GM18519 (cell line): ENCODE results near the gene GJB4.
"Not testable (repeated sequence)": the region's sequence is repeated elsewhere in the genome, so short reads cannot be mapped to it uniquely, and the experiment has no call there.

Experiments
- ATAC-seq: cut with Tn5 transposase; IDR thresholded peaks from one replicate; pipeline ENCODE4 v1.9.1; 2021; ENCODE audit warnings: mild to moderate bottlenecking, moderate library complexity; ENCODE audit not compliant: unreplicated experiment, low FRiP score

The GJB4 gene

DNA sequence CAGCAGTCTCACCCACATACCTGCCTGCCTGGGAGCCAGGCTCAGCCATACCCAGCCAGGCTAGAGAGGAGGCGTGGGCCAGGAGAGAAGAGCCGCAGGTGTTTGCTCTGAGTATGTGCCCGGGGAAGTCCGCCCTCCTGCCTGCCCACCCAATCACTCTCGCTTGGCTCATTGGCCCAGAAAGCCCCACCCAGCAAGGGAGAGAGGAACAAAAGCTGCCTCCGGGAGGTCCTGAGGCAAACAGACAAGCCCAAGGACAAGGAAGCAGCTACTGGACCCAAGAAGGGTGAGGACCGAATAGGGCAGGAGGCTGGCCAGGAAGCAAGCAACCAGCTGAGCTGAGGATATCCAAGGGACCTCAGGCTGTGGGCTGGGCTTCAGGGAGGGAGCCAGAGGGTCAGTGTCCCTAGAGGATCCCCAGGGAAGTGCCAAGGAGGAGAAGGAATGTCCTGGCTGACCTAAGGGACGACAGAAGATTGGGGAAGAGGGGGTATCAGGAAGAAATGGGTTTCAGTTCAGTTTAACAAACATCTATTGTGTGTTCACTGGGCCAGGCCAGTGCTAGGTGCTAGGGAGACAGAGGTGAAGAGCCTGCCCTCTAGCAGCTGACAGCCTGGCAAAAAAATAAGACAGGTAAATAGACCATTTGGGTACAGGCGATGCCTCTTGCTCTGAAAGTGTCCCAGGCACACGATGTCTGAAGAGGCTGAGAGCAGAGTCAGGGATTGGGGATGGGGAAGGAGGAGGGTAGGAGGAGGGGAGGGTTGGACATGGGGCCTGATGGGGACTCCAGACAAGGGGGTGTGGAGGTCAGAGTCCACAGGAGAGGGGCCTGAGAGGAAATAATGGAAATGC is at the start of gene GJB4:
GJB4 (plus strand) TSS at position 238 of the 855 bp plus-strand sequence. CDS start 1,515 bp downstream, outside the sequence.
- ATAC-seq: no peak

DNA sequence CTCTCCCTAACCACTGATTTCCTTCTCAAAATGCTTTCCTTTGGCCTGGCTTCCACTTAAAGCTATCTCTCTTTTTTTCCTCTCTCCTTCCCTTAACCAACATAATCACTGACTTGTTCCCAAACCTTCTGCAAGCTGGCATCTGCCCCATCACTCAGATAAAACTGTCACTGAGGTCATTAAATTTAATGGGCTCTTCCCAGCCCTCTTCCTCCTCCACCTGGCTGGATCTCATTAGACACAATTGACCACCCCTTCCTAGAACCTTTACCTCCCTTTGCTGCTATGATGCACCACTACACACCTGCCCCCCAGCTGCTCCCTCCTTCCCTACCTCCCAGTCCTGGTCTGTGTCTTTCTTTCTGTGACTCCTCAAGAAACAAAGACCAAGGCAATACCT is 48.7 kb upstream of the GJB4 start:
- ATAC-seq: no peak

DNA sequence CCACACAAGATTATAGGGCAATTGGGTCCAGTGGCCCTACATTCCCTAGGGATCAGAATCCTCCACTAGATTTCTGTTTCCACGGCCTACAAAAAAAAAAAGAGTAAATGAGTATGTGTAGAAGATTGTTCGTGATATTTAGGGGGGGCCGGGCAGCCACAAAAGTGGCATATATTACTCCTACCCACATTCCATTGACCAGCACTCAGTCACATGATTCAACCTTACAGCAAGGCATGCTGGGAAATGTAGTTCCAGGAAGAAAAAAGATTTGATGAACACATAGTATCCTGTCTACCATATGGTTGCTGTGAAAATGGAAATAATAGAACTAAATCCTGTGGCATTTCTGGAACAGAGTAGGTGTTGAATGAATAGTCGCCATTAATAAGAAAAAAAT is 48.1 kb upstream of the GJB4 start:
- ATAC-seq: no peak

GRCh38 chr1:34712007-34712688 is 47.4 kb upstream of the GJB4 start:
- ATAC-seq: no peak

- no peak for ATAC-seq
These were observed 46.1 kb upstream of the GJB4 start for GRCh38 chr1:34713443-34713842.

GRCh38 chr1:34714386-34714785 is 45.2 kb upstream of the GJB4 start:
- ATAC-seq: no peak

GRCh38 chr1:34715139-34715538 is 44.4 kb upstream of the GJB4 start:
- ATAC-seq: no peak

DNA sequence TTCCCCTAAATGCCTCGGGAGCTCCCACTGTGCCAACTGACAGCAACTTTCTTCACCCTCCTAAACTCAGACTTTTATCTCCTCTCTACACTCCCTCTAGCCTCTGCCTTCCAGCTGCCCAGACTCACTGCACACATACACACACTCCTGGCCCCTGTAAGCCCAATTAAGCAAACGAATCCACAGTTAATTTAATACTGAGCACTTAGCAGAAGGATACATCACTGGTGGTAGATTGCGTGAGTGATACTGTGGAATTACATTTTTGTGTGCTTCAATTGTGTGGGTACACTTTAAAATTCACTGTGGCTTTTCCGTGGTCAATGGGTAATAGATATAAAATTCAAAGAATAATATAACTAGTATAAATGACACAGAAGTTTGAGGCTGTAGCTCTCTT is 38.3 kb upstream of the GJB4 start:
- no peak for ATAC-seq

DNA sequence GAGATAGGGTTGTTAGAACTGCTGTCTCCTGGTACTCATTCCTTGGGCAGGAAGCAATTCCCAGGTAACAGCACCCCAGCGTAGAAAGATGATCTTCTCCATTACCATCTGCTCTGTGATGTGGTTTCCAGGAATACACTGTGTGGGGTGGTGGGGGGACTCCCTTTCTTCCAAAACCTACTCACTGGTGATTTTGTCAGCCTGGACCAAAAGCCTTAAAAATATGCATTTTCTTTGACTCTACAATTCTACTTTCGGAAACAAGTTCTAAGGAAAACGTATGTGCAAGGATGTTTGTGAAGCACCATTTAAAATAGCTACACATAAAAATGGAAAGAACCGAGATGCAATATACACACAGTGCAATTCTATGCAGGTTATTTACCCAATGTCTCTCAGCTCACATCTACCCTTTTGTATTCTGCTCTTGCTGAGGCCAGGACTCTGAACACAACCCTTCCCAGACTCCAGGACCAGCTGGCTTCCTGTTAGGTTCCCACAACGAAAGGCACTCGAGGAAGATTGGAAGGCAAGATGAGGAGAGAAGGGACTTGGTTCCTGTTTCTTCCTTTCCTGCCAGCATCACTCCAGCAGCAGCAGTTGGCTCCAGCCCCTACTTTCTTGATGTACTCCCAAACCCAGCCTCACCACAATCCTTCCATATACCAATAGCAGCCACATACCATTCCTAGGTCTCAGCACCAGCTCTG is 37.7 kb upstream of the GJB4 start:
- no peak for ATAC-seq

DNA sequence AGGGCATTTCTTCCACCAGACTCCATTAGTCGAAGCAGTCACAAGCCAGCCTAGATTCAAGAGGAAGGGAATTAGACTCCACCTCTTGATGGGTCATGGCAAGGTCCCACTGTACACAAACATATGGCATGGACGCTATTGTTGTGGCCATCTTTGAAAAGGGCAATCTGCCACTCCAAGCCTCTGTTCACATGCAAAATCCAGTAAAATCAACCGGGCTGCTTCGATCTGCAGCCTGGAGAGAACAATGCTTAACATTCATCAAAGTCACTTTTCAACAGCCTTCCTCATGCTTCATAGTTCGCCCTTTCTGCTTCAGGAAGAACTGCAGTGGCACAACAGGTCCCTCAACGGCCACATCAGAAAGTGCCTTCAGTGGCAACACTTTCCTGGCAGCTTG is 32.7 kb upstream of the GJB4 start:
- no peak for ATAC-seq

DNA sequence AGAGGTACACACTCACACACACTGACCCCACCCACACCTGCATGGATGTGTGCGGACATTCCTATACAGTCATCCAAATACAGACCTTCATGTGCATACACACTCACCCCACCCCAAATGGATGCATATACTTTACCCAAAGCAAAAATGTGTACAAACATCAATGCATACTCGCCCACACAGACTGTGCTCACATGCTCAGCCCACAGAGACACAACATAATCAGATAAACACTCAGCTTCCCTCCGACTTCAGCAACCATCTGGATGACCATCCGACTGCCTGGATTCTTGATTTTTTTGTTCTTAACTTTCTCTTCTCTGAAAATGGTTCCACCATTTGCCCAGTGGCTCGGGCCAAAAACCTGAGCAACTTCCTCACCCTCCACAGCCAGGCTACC is 29.1 kb upstream of the GJB4 start:
- ATAC-seq: no peak

GRCh38 chr1:34732831-34733230 is 26.7 kb upstream of the GJB4 start:
- not testable (repeated sequence) for ATAC-seq

GRCh38 chr1:34736692-34737091 is 22.8 kb upstream of the GJB4 start:
- no peak for ATAC-seq

- ATAC-seq: not testable (repeated sequence)
These were observed 22.3 kb upstream of the GJB4 start for GRCh38 chr1:34737236-34737635.

DNA sequence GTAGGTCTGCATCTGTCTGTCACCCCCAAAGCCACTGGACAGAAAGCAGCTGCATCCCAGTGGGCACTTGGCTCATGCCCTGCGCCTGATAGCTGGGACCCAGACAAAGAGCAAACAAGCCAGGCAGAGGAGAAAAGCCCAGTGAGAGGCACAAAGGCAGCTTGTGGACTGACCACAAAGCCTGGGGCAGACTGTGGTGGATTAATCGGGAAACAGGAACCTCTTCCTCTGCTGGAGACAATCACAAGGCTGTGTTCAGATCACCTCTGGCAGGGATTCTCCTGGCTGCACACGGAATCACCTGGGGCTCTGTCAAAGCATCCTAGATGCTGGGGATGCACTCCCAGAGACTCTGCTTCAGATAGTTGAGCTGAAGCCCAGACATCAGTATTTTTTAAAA is 19.9 kb upstream of the GJB4 start:
- ATAC-seq: no peak

DNA sequence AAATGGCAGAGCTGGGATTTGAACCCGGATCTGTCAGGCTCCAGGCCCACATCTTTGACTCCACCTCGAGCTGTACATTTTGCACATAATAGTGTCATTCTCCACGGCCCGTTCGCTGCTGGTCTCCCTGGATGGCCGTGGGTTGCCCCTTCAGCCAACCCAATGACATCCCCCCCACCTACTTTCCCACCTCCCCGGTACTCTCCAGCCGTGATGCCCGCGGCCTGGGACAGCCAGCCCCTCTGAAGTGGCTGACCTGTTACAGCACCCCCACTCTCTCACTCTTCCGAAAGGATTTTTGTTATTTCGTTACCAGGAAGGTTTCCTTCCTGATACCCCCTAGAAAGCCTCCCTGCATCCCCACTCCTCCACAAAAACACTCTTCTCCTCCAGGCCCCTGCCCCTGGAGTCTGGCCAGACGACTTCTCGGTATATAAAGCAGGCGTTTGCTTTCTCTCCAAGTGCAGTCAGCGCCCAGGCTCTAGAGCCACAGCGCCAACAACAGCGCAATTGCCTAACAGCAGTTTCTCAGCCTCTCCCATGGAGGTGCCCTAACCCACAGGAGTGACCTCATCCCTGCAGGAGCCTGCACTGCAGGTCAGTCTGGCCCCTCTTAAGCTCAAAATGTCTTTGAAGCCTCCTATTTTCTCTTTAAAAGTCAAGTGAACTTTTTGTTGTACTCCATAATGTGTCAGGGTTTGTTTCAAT is 19.2 kb upstream of the GJB4 start:
- ATAC-seq: no peak

DNA sequence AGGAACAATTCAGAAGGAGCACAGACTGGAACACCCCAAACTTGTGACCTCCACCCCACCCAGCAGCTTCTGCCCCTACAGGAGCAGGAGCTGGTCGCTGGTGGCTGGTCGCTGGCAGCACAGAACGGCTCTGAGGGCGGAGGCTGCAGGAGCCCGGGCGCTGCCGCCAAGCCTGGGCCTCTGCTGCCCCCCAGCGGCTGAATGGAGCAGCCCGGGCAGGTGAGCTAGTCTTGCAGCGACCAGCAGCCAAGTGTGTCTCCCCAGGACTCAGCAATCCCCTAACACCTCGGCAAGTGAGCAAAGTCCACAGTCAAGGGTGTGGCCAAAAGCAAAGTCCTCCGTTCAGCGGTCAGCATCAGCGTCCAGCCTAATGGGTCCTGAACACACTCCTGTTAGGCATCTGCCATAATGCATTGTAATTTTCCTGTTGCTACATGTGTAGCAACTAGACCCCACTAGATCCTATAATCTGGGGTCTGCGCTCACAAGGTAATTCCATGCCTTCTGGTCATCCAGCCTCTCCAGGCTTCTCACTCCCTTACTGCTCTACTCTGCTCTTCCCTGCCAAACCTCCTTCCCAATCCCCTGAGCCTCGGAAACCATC is 16.8 kb upstream of the GJB4 start:
- no peak for ATAC-seq

GRCh38 chr1:34743775-34744174 is 15.8 kb upstream of the GJB4 start:
- ATAC-seq: no peak

- ATAC-seq: no peak
These were observed 14.7 kb upstream of the GJB4 start for GRCh38 chr1:34744851-34745250.

DNA sequence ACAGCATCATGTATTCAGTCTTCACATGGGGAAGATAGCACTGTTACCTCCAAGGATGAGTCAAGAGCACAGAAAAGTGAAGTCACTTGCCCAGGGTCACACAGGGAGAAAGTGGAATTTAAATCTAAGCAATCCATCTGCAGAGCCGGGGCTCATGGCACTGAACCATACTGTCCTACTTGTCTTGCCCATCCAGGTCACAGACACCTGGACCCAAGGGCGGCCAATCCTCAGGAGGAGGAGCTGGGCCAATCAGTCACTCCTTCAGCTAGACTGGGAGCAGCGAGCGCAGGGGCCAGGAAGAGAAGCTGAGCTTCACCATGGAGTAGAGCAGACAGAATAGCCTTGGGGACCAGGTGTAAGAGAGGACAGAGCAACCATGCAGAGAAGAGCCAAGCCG is 13.9 kb upstream of the GJB4 start:
- no peak for ATAC-seq
